Measurements from ENCODE around the gene PDE6D.

- no peak for TF ChIP-seq CTCF (IDR thresholded peaks at IDR 0.05; ENCODE audit: borderline replicate concordance, extremely low read depth, low read length, poor library complexity, severe bottlenecking)
- no peak for TF ChIP-seq EZH2 (IDR thresholded peaks at IDR 0.05; ENCODE audit: borderline replicate concordance, low read depth, low read length, severe bottlenecking)
Observed at GRCh38 chr2:231803501-231804138, 22.5 kb upstream of the PDE6D start.
